ENCODE results near the gene PEG3.

GRCh38 chr19:56839652-56840450, 675 bp downstream of the PEG3 start:
- no peak for TF ChIP-seq EZH2 (IDR thresholded peaks at IDR 0.05; ENCODE audit: low read length)
- TF ChIP-seq, protein P1, sequence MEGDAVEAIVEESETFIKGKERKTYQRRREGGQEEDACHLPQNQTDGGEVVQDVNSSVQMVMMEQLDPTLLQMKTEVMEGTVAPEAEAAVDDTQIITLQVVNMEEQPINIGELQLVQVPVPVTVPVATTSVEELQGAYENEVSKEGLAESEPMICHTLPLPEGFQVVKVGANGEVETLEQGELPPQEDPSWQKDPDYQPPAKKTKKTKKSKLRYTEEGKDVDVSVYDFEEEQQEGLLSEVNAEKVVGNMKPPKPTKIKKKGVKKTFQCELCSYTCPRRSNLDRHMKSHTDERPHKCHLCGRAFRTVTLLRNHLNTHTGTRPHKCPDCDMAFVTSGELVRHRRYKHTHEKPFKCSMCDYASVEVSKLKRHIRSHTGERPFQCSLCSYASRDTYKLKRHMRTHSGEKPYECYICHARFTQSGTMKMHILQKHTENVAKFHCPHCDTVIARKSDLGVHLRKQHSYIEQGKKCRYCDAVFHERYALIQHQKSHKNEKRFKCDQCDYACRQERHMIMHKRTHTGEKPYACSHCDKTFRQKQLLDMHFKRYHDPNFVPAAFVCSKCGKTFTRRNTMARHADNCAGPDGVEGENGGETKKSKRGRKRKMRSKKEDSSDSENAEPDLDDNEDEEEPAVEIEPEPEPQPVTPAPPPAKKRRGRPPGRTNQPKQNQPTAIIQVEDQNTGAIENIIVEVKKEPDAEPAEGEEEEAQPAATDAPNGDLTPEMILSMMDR (optimal IDR thresholded peaks at IDR 0.05 in 1 of 3, IDR thresholded peaks at IDR 0.05 in 1 of 3, conservative IDR thresholded peaks at IDR 0.05 in 1 of 3; ENCODE audit: extremely low read depth in 1 of 3, insufficient read depth in 2 of 3, low read length in 3 of 3) = no peak

Measured in keratinocyte (primary cell).